HL-60 (cell line): ENCODE results near the gene CCDC184.

Source experiments
- DNase-seq, 2 experiments: peaks; one replicate each; pipeline ENCODE4 v3.0.0-alpha.2; 2010 to 2020; ENCODE audit warnings: low read depth in 1 of 2, low spot score in 1 of 2
- H3K27ac ChIP-seq: fragments of 250-450 bp; sonication (Bioruptor Pico); replicated peaks from 2 replicates; pipeline ENCODE4 v1.5.1; 2020; ENCODE audit warnings: mild to moderate bottlenecking, moderate library complexity
- H3K27me3 ChIP-seq: fragments of 250-450 bp; sonication (Bioruptor Pico); 2 replicates; pipeline ENCODE4 v1.5.1; 2021; ENCODE audit warnings: mild to moderate bottlenecking, moderate library complexity; ENCODE audit not compliant: insufficient read depth, poor library complexity, severe bottlenecking
- H3K4me3 ChIP-seq: replicated peaks from 2 replicates; pipeline ENCODE4 v1.5.1; 2011; ENCODE audit warnings: mild to moderate bottlenecking, control low read depth, low read length; ENCODE audit not compliant: insufficient read depth
- CTCF ChIP-seq: IDR thresholded peaks from one replicate; pipeline ENCODE4 v1.5.1; 2011; ENCODE audit warnings: low read length, control low read depth, inconsistent platforms; ENCODE audit not compliant: insufficient read depth
- GABPA ChIP-seq: IDR thresholded peaks from 2 replicates; pipeline ENCODE4 v1.6.1; 2012; ENCODE audit warnings: low read depth
- POLR2AphosphoS5 ChIP-seq: IDR thresholded peaks from 2 replicates; pipeline ENCODE4 v1.6.1; 2012; ENCODE audit warnings: low read depth
- REST ChIP-seq: IDR thresholded peaks from 2 replicates; pipeline ENCODE4 v1.6.1; 2012; ENCODE audit warnings: low read depth; ENCODE audit not compliant: insufficient replicate concordance
- SPI1 ChIP-seq: IDR thresholded peaks from 2 replicates; pipeline ENCODE4 v1.6.1; 2012; ENCODE audit warnings: low read depth, mild to moderate bottlenecking, borderline replicate concordance

The CCDC184 gene

GRCh38 chr12:48157018-48157888 lies 26.2 kb upstream of the CCDC184 start, which contains the start of gene ASB8:
Gene ASB8 (minus strand): TSS chr12:48157515. CDS start chr12:48153496, 4,019 bp downstream.
- H3K27me3 ChIP-seq: no peaks in the 10 kb centered on the region
- peak; percentile 96 to 99 for DNase-seq
- peak; percentile 84 for TF ChIP-seq GABPA
- TF ChIP-seq POLR2AphosphoS5: peak; percentile 53; the same call in 1 of the 2 replicates
- TF ChIP-seq CTCF: peak; percentile 6
- TF ChIP-seq REST: peak; percentile 52
- no peak for TF ChIP-seq SPI1
- peak within 1 kb of the TSS; percentile 80 for H3K27ac ChIP-seq
- peak within 1 kb of the TSS; percentile 95 for H3K4me3 ChIP-seq

- H3K27ac ChIP-seq: peak overlapping the region; percentile 80
- H3K4me3 ChIP-seq: peak overlapping the region; percentile 95
- TF ChIP-seq POLR2AphosphoS5 (no peak), REST (peak; percentile 9), GABPA (no peak), CTCF (no peak), SPI1 (no peak)
- DNase-seq: no peak
- H3K27me3 ChIP-seq: no peaks in the 10 kb centered on the region
Observed at GRCh38 chr12:48157889-48158370, 25.5 kb upstream of the CCDC184 start.

- no peak overlapping the region for H3K4me3 ChIP-seq
- peak in 1 of 2 experiments; percentile 67 for DNase-seq
Observed at GRCh38 chr12:48160046-48160445, 23.4 kb upstream of the CCDC184 start.

More at GRCh38 chr12:48160046-48160445, 23.4 kb upstream of the CCDC184 start:
- Histone ChIP-seq H3K27ac (peak overlapping the region; percentile 63), H3K27me3 (no peaks in the 10 kb centered on the region)
- TF ChIP-seq REST: no peak
- no peak for TF ChIP-seq GABPA
- no peak for TF ChIP-seq CTCF
- no peak for TF ChIP-seq SPI1
- TF ChIP-seq POLR2AphosphoS5: no peak
